ENCODE data around the gene TMEM161A.

TMEM161A gene

GRCh38 chr19:19115954-19116353 is 22.3 kb downstream of the TMEM161A start:
- Histone ChIP-seq H3K27ac (ENCODE audit: low read length, poor library complexity, severe bottlenecking) (no peak overlapping the region), H3K4me1 (ENCODE audit: control insufficient read depth, insufficient read depth, low read depth, low read length) (peaks cover 28% of the 10 kb centered on the region)

GRCh38 chr19:19113040-19113626 is 25.1 kb downstream of the TMEM161A start:
- no peak overlapping the region for H2BK12ac ChIP-seq (ENCODE audit: low read length in 2 of 2)
- no peak overlapping the region for H2BK120ac ChIP-seq (ENCODE audit: low read depth, low read length)
- H3K27me3 ChIP-seq (ENCODE audit: control insufficient read depth in 1 of 2, insufficient read depth in 1 of 2, low read length in 2 of 2): peaks cover 0 to 14% of the 10 kb centered on the region in 2 experiments
- peak overlapping the region in 1 of 2 experiments; percentile 7 for H3K14ac ChIP-seq (ENCODE audit: low read length in 2 of 2)
- peaks cover 27% of the 10 kb centered on the region for H3K4me1 ChIP-seq (ENCODE audit: control insufficient read depth, insufficient read depth, low read depth, low read length)
- H3K36me3 ChIP-seq (ENCODE audit: control insufficient read depth in 1 of 2, insufficient read depth in 2 of 2, low read depth in 1 of 2, low read length in 2 of 2): peaks cover 0 to 5% of the 10 kb centered on the region in 2 experiments
- H3K4me3 ChIP-seq (ENCODE audit: insufficient read depth in 1 of 2, low read depth in 1 of 2, low read length in 2 of 2): no peak overlapping the region
- no peak overlapping the region for H3K23ac ChIP-seq (ENCODE audit: low read length in 2 of 2)
- H4K8ac ChIP-seq (ENCODE audit: low read length): peak overlapping the region; percentile 7
- WGBS: 51% methylated on average over 6 of the region's 7 CpGs
- peak overlapping the region; percentile 56 for H4K91ac ChIP-seq (ENCODE audit: low read length)
- no peak overlapping the region for H3K18ac ChIP-seq (ENCODE audit: low read depth in 1 of 2, low read length in 2 of 2)
- H2BK5ac ChIP-seq (ENCODE audit: low read depth, low read length, poor library complexity, severe bottlenecking): no peak overlapping the region
- no peak overlapping the region for H3K4ac ChIP-seq (ENCODE audit: low read depth in 1 of 2, low read length in 2 of 2)
- DNase-seq: peak; percentile 34
- no peak overlapping the region for H2BK15ac ChIP-seq (ENCODE audit: low read depth, poor library complexity, severe bottlenecking)
- H2AFZ ChIP-seq (ENCODE audit: low read depth, low read length): no peak overlapping the region
- no peak overlapping the region for H2AK5ac ChIP-seq (ENCODE audit: low read length, severe bottlenecking)
- H3K27ac ChIP-seq (ENCODE audit: low read length, poor library complexity, severe bottlenecking): no peak overlapping the region
- no peaks in the 10 kb centered on the region for H3K9me3 ChIP-seq (ENCODE audit: control insufficient read depth, low read length)
- no peak overlapping the region for H3K4me2 ChIP-seq (ENCODE audit: low read length, poor library complexity, severe bottlenecking)
- H3K9ac ChIP-seq (ENCODE audit: low read length): no peak overlapping the region
- no peaks in the 10 kb centered on the region for H3K79me1 ChIP-seq (replicated peaks; ENCODE audit: low read length, poor library complexity, severe bottlenecking)

More at GRCh38 chr19:19115954-19116353, 22.3 kb downstream of the TMEM161A start:
- no peak overlapping the region for H3K18ac ChIP-seq (ENCODE audit: low read depth in 1 of 2, low read length in 2 of 2)
- H3K4me3 ChIP-seq (ENCODE audit: insufficient read depth in 1 of 2, low read depth in 1 of 2, low read length in 2 of 2): no peak overlapping the region
- peaks cover 5 to 23% of the 10 kb centered on the region in 2 experiments for H3K36me3 ChIP-seq (ENCODE audit: control insufficient read depth in 1 of 2, insufficient read depth in 2 of 2, low read depth in 1 of 2, low read length in 2 of 2)
- H2BK120ac ChIP-seq (ENCODE audit: low read depth, low read length): no peak overlapping the region
- DNase-seq: no peak
- no peak overlapping the region for H3K4me2 ChIP-seq (ENCODE audit: low read length, poor library complexity, severe bottlenecking)
- H2AK5ac ChIP-seq (ENCODE audit: low read length, severe bottlenecking): no peak overlapping the region
- H3K4ac ChIP-seq (ENCODE audit: low read depth in 1 of 2, low read length in 2 of 2): no peak overlapping the region
- 83% methylated on average over 9 of the region's 9 CpGs for WGBS
- no peak overlapping the region for H3K23ac ChIP-seq (ENCODE audit: low read length in 2 of 2)
- H4K8ac ChIP-seq (ENCODE audit: low read length): no peak overlapping the region
- peaks cover 0 to 7% of the 10 kb centered on the region in 2 experiments for H3K27me3 ChIP-seq (ENCODE audit: control insufficient read depth in 1 of 2, insufficient read depth in 1 of 2, low read length in 2 of 2)
- no peaks in the 10 kb centered on the region for H3K79me1 ChIP-seq (replicated peaks; ENCODE audit: low read length, poor library complexity, severe bottlenecking)
- H2AFZ ChIP-seq (ENCODE audit: low read depth, low read length): no peak overlapping the region
- H3K14ac ChIP-seq (ENCODE audit: low read length in 2 of 2): no peak overlapping the region
- H4K91ac ChIP-seq (ENCODE audit: low read length): no peak overlapping the region
- no peak overlapping the region for H2BK15ac ChIP-seq (ENCODE audit: low read depth, poor library complexity, severe bottlenecking)
- H3K9ac ChIP-seq (ENCODE audit: low read length): no peak overlapping the region
- no peaks in the 10 kb centered on the region for H3K9me3 ChIP-seq (ENCODE audit: control insufficient read depth, low read length)
- no peak overlapping the region for H2BK12ac ChIP-seq (ENCODE audit: low read length in 2 of 2)
- no peak overlapping the region for H2BK5ac ChIP-seq (ENCODE audit: low read depth, low read length, poor library complexity, severe bottlenecking)

DNA sequence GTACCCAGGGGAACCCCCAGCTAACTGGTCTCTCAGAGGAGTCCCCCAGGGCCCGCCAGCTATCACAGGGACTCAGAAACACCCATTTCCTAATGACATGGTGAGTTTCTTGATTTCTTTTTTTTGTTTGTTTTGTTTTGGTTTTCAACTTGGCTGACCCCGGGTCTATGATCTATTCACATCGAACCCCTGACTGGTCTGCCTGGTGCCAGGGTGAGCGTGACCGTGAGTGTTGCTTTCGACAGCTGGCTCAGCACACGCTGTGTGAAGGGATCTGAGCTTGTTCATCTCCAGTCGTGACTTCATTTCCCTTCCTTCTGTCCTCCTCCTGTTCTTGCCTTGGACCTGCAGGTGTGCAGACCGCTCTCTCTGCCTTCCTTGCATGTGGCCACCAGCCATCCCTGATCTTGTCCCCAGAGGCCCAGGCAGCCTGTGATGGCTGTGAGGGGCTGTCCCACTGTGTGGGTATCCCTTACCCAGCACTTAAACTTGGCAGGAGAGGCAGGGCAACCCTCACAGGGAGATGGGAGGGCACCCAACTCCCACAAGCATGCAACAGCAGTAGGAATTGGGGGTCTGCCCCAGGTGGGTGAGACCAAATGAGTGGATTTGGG is 26.2 kb downstream of the TMEM161A start:
- Histone ChIP-seq H3K4me2 (ENCODE audit: low read length, poor library complexity, severe bottlenecking) (no peak overlapping the region), H2BK15ac (ENCODE audit: low read depth, poor library complexity, severe bottlenecking) (no peak overlapping the region), H3K18ac (ENCODE audit: low read depth in 1 of 2, low read length in 2 of 2) (no peak overlapping the region), H3K36me3 (ENCODE audit: control insufficient read depth in 1 of 2, insufficient read depth in 2 of 2, low read depth in 1 of 2, low read length in 2 of 2) (peaks cover 0 to 7% of the 10 kb centered on the region in 2 experiments), H3K9ac (ENCODE audit: low read length) (no peak overlapping the region), H2AK5ac (ENCODE audit: low read length, severe bottlenecking) (no peak overlapping the region), H2BK5ac (ENCODE audit: low read depth, low read length, poor library complexity, severe bottlenecking) (no peak overlapping the region), H4K8ac (ENCODE audit: low read length) (no peak overlapping the region), H2BK120ac (ENCODE audit: low read depth, low read length) (no peak overlapping the region), H3K4me3 (ENCODE audit: insufficient read depth in 1 of 2, low read depth in 1 of 2, low read length in 2 of 2) (no peak overlapping the region), H3K23ac (ENCODE audit: low read length in 2 of 2) (no peak overlapping the region), H3K14ac (ENCODE audit: low read length in 2 of 2) (no peak overlapping the region), H3K4ac (ENCODE audit: low read depth in 1 of 2, low read length in 2 of 2) (no peak overlapping the region), H2AFZ (ENCODE audit: low read depth, low read length) (no peak overlapping the region), H4K91ac (ENCODE audit: low read length) (no peak overlapping the region), H3K9me3 (ENCODE audit: control insufficient read depth, low read length) (no peaks in the 10 kb centered on the region), H3K4me1 (ENCODE audit: control insufficient read depth, insufficient read depth, low read depth, low read length) (peaks cover 29% of the 10 kb centered on the region), H3K27ac (ENCODE audit: low read length, poor library complexity, severe bottlenecking) (no peak overlapping the region), H3K79me1 (replicated peaks; ENCODE audit: low read length, poor library complexity, severe bottlenecking) (no peaks in the 10 kb centered on the region), H2BK12ac (ENCODE audit: low read length in 2 of 2) (no peak overlapping the region), H3K27me3 (ENCODE audit: control insufficient read depth in 1 of 2, insufficient read depth in 1 of 2, low read length in 2 of 2) (peaks cover 0 to 14% of the 10 kb centered on the region in 2 experiments)
- no peak for DNase-seq
- WGBS: 93% methylated on average over 8 of the region's 9 CpGs

GRCh38 chr19:19111136-19111835 is 27.0 kb downstream of the TMEM161A start:
- WGBS: 81% methylated on average over 15 of the region's 15 CpGs
- Histone ChIP-seq H2BK5ac (ENCODE audit: low read depth, low read length, poor library complexity, severe bottlenecking) (no peak overlapping the region), H3K4me2 (ENCODE audit: low read length, poor library complexity, severe bottlenecking) (no peak overlapping the region), H2AFZ (ENCODE audit: low read depth, low read length) (no peak overlapping the region), H2BK120ac (ENCODE audit: low read depth, low read length) (no peak overlapping the region), H2AK5ac (ENCODE audit: low read length, severe bottlenecking) (peak overlapping the region; percentile 2), H3K14ac (ENCODE audit: low read length in 2 of 2) (no peak overlapping the region), H3K9ac (ENCODE audit: low read length) (no peak overlapping the region), H3K4ac (ENCODE audit: low read depth in 1 of 2, low read length in 2 of 2) (no peak overlapping the region), H3K23ac (ENCODE audit: low read length in 2 of 2) (no peak overlapping the region), H2BK12ac (ENCODE audit: low read length in 2 of 2) (no peak overlapping the region), H4K91ac (ENCODE audit: low read length) (no peak overlapping the region), H3K79me1 (replicated peaks; ENCODE audit: low read length, poor library complexity, severe bottlenecking) (no peaks in the 10 kb centered on the region), H3K36me3 (ENCODE audit: control insufficient read depth in 1 of 2, insufficient read depth in 2 of 2, low read depth in 1 of 2, low read length in 2 of 2) (peaks cover 0 to 7% of the 10 kb centered on the region in 2 experiments), H4K8ac (ENCODE audit: low read length) (no peak overlapping the region), H3K9me3 (ENCODE audit: control insufficient read depth, low read length) (no peaks in the 10 kb centered on the region), H3K4me3 (ENCODE audit: insufficient read depth in 1 of 2, low read depth in 1 of 2, low read length in 2 of 2) (no peak overlapping the region), H2BK15ac (ENCODE audit: low read depth, poor library complexity, severe bottlenecking) (peak overlapping the region; percentile 13), H3K27ac (ENCODE audit: low read length, poor library complexity, severe bottlenecking) (no peak overlapping the region), H3K4me1 (ENCODE audit: control insufficient read depth, insufficient read depth, low read depth, low read length) (peaks cover 31% of the 10 kb centered on the region), H3K27me3 (ENCODE audit: control insufficient read depth in 1 of 2, insufficient read depth in 1 of 2, low read length in 2 of 2) (peaks cover 0 to 14% of the 10 kb centered on the region in 2 experiments), H3K18ac (ENCODE audit: low read depth in 1 of 2, low read length in 2 of 2) (no peak overlapping the region)
- no peak for DNase-seq
